SU-DHL-6 (cell line): ENCODE data around the gene ERICH2.

ENCODE experiments used
- EZH2phosphoT487 ChIP-seq: fragments of 200-600 bp; sonication (generic), shearing (Covaris generic); conservative IDR thresholded peaks from 2 replicates; pipeline ENCODE4 v1.6.1; 2018; ENCODE audit warnings: mild to moderate bottlenecking, antibody characterized with exemption, low read length, moderate library complexity, mixed read lengths
- TF ChIP-seq, protein P1 (sequence below): fragments of 200-600 bp; sonication (generic); IDR thresholded peaks from one replicate; pipeline ENCODE4 v1.5.1; 2017; ENCODE audit warnings: antibody characterized with exemption, mild to moderate bottlenecking, low read length, moderate library complexity; ENCODE audit not compliant: insufficient read depth, poor library complexity, severe bottlenecking

DNA sequence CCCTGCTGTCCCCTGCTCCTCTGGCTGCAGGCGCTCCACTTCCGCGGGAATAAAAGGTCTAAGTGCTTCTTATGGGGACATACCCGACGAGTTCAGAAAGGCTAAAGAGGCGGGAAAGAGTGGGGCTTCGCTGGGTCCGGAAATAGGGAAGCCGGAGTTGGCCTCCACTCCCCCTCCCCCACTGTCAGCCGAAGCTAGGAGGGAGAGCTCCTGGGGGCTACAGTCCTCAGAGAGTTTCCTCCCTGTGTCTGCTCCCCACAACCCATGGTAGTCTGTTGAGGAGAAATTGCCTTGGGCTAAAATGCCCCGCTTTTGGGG is 53.7 kb downstream of the ERICH2 start:
- TF ChIP-seq, protein P1, sequence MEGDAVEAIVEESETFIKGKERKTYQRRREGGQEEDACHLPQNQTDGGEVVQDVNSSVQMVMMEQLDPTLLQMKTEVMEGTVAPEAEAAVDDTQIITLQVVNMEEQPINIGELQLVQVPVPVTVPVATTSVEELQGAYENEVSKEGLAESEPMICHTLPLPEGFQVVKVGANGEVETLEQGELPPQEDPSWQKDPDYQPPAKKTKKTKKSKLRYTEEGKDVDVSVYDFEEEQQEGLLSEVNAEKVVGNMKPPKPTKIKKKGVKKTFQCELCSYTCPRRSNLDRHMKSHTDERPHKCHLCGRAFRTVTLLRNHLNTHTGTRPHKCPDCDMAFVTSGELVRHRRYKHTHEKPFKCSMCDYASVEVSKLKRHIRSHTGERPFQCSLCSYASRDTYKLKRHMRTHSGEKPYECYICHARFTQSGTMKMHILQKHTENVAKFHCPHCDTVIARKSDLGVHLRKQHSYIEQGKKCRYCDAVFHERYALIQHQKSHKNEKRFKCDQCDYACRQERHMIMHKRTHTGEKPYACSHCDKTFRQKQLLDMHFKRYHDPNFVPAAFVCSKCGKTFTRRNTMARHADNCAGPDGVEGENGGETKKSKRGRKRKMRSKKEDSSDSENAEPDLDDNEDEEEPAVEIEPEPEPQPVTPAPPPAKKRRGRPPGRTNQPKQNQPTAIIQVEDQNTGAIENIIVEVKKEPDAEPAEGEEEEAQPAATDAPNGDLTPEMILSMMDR, result no peak
- TF ChIP-seq EZH2phosphoT487, result no peak
